Calu3 (cell line): ENCODE data around the gene LUZP1. TPM values are rescaled to one million over a fixed set of nuclear protein-coding genes. Genes with fewer than 3 reads are reported as not detected.

ENCODE experiments used
- BruUV-seq: library from RNA; stranded (reverse); fragments of 400-500 nt; replicated peaks from 2 replicates; lab custom pipeline; 2021; lab: Mats Ljungman, UMichigan
- CTCF ChIA-PET: fragments of 300-600 bp; sonication (Branson Sonifier 250); formaldehyde crosslinking; loops from one replicate; lab custom pipeline; 2022; ENCODE audit warnings: antibody characterized with exemption; lab: Charles Lee
- DNase-seq: peaks from one replicate; pipeline ENCODE4 v3.0.0; 2022
- H3K27ac Mint-ChIP-seq: one replicate; pipeline ENCODE4 v1.8.0; 2022; ENCODE audit warnings: mixed read lengths; ENCODE audit not compliant: unreplicated experiment
- H3K27me3 Mint-ChIP-seq: one replicate; pipeline ENCODE4 v1.8.0; 2022; ENCODE audit warnings: mixed read lengths; ENCODE audit not compliant: unreplicated experiment
- H3K36me3 Mint-ChIP-seq: one replicate; pipeline ENCODE4 v1.8.0; 2022; ENCODE audit warnings: mild to moderate bottlenecking, moderate library complexity, mixed read lengths; ENCODE audit not compliant: insufficient read depth, unreplicated experiment
- H3K4me1 Mint-ChIP-seq: one replicate; pipeline ENCODE4 v1.8.0; 2022; ENCODE audit warnings: mild to moderate bottlenecking, low read depth, mixed read lengths; ENCODE audit not compliant: unreplicated experiment
- H3K4me3 Mint-ChIP-seq: one replicate; pipeline ENCODE4 v1.8.0; 2022; ENCODE audit warnings: mild to moderate bottlenecking, low read depth, moderate library complexity, mixed read lengths; ENCODE audit not compliant: unreplicated experiment
- H3K9me3 Mint-ChIP-seq: one replicate; pipeline ENCODE4 v1.8.0; 2022; ENCODE audit warnings: low read depth, mixed read lengths; ENCODE audit not compliant: unreplicated experiment
- CTCF ChIP-seq: fragments of 200-600 bp; IDR thresholded peaks from one replicate; pipeline ENCODE4 v1.8.0; 2022; ENCODE audit warnings: antibody characterized with exemption; ENCODE audit not compliant: unreplicated experiment
- intact Hi-C: fragments of 100-400 bp; cut with micrococcal nuclease; formaldehyde crosslinking; loops from one replicate; pipeline ENCODE4 v1.10.0; 2022; ENCODE audit not compliant: unreplicated experiment
- total RNA-seq: library from RNA; stranded (reverse); gene quantifications from 2 replicates; pipeline ENCODE4 v1.2.3, GENCODE V29; 2022

LUZP1 gene
- total RNA-seq, 1 experiment from 2014 or later: 17.4 TPM

- CTCF ChIA-PET: no interaction called here
- TF ChIP-seq CTCF: no peak
- Mint-ChIP-seq H3K9me3 (no peaks in the 10 kb centered on the region), H3K27ac (no peak overlapping the region), H3K4me3 (no peak overlapping the region), H3K27me3 (no peaks in the 10 kb centered on the region), H3K4me1 (no peaks in the 10 kb centered on the region), H3K36me3 (peaks cover 30% of the 10 kb centered on the region)
- intact Hi-C loops: no loop called here
- DNase-seq: no peak
- no TSS peak for BruUV-seq
Measured at GRCh38 chr1:23074012-23074411, 94.6 kb downstream of the LUZP1 start.

DNA sequence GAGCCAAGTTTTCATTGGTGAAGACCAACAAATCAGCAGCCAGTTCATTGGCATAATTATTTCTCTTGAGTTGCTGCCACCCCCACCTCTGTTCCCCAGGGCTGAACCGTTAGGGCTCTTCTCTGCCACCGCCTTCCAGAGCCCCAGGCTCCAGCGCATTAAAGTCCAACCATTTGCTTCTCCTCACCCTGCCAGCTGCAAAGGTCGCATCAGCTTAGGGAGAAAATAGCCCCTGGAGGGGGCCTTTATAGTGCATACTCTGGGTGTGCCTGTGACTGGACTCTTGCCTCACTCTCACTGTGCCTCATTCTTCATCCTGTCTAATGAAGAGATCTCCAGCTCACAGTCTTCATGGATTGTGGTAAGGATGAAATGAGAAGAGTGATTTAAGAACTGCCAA lies 99.0 kb downstream of the LUZP1 start:
- peaks cover 13% of the 10 kb centered on the region for H3K36me3 Mint-ChIP-seq
- CTCF ChIA-PET: no interaction called here
- no peaks in the 10 kb centered on the region for H3K9me3 Mint-ChIP-seq
- no peak overlapping the region for H3K27ac Mint-ChIP-seq
- DNase-seq: no peak
- BruUV-seq: no TSS peak
- intact Hi-C loops: no loop called here
- H3K27me3 Mint-ChIP-seq: no peaks in the 10 kb centered on the region
- H3K4me3 Mint-ChIP-seq: no peak overlapping the region
- no peak for TF ChIP-seq CTCF
- H3K4me1 Mint-ChIP-seq: no peaks in the 10 kb centered on the region

DNA sequence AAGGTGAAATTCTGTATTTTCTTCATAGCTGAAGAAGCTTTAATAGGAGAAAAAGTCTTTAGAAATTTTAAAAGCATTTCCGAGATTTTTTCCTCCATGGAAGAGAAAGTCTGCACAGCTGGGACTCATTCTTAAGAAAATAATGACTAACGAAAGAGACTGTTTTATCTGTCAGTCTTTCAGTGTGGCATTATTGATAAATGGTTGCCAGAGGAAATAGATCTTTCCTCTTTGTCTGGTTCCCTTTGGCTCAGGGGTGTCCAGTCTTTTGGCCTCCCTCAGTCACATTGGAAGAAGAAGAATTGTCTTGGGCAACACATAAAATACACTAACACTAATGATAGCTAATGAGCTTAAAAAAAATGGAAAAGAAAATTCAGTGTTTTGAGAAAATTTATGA lies 99.5 kb downstream of the LUZP1 start:
- no TSS peak for BruUV-seq
- no peaks in the 10 kb centered on the region for H3K9me3 Mint-ChIP-seq
- DNase-seq: no peak
- H3K27me3 Mint-ChIP-seq: no peaks in the 10 kb centered on the region
- peaks cover 13% of the 10 kb centered on the region for H3K36me3 Mint-ChIP-seq
- TF ChIP-seq CTCF: no peak
- H3K4me1 Mint-ChIP-seq: no peaks in the 10 kb centered on the region
- no peak overlapping the region for H3K27ac Mint-ChIP-seq
- CTCF ChIA-PET: no interaction called here
- no peak overlapping the region for H3K4me3 Mint-ChIP-seq
- intact Hi-C loops: no loop called here

- H3K27me3 Mint-ChIP-seq: no peaks in the 10 kb centered on the region
- peaks cover 27% of the 10 kb centered on the region for H3K36me3 Mint-ChIP-seq
- no TSS peak for BruUV-seq
- DNase-seq: no peak
- H3K27ac Mint-ChIP-seq: no peak overlapping the region
- intact Hi-C loops: no loop called here
- no peaks in the 10 kb centered on the region for H3K9me3 Mint-ChIP-seq
- no peak overlapping the region for H3K4me3 Mint-ChIP-seq
- CTCF ChIA-PET: no interaction called here
- TF ChIP-seq CTCF: no peak
- no peaks in the 10 kb centered on the region for H3K4me1 Mint-ChIP-seq
Measured at GRCh38 chr1:23066075-23066474, 102.6 kb downstream of the LUZP1 start.
